Caki2 (cell line): Measurements from ENCODE around the gene MAN1A1. TPM values are rescaled to one million over a fixed set of nuclear protein-coding genes. Genes with fewer than 3 reads are reported as not detected.
"Not testable (repeated sequence)": the region's sequence is repeated elsewhere in the genome, so short reads cannot be mapped to it uniquely, and the experiment has no call there.

Experiments
- DNase-seq: peaks from one replicate; pipeline ENCODE4 v3.0.0-alpha.2; 2015; ENCODE audit warnings: low read depth
- in situ Hi-C: cut with HindIII; loops from 2 replicates; pipeline ENCODE4 v1.10.0; 2016; ENCODE audit warnings: low sequenced_read_pairs, low pct_unique_long_range_greater_than_20kb, mixed read lengths
- total RNA-seq: library from RNA; depleted of rRNA; stranded (reverse); fragments of >200 nt; shearing (Covaris generic); gene quantifications from 2 replicates; pipeline ENCODE4 v1.2.3, GENCODE V29; 2014; ENCODE audit warnings: low replicate concordance; rRNA removed

MAN1A1 gene
- 0.70 and 1.2 TPM in 2 replicates for total RNA-seq

GRCh38 chr6:119349361-119350201, at the start of gene MAN1A1:
Gene MAN1A1, minus strand, starts transcription at chr6:119349761. Its CDS starts 696 bp downstream, at chr6:119349065.
- peak; percentile 62 for DNase-seq
- in situ Hi-C loops = no loop called here

GRCh38 chr6:119395192-119395591, 45.6 kb upstream of the MAN1A1 start:
- no peak for DNase-seq
- in situ Hi-C loops = no loop called here

- in situ Hi-C loops = no loop called here
These were observed 40.8 kb upstream of the MAN1A1 start for GRCh38 chr6:119390247-119390793.

GRCh38 chr6:119385994-119386393, 36.4 kb upstream of the MAN1A1 start:
- in situ Hi-C loops = no loop called here
- DNase-seq = no peak

More at GRCh38 chr6:119390247-119390793, 40.8 kb upstream of the MAN1A1 start:
- DNase-seq = no peak

- in situ Hi-C loops = no loop called here
- no peak for DNase-seq
These were observed 34.9 kb upstream of the MAN1A1 start for GRCh38 chr6:119384444-119384843.

- in situ Hi-C loops = no loop called here
- DNase-seq = no peak
These were observed 30.2 kb upstream of the MAN1A1 start for GRCh38 chr6:119379809-119380208.

- in situ Hi-C loops = not testable (repeated sequence)
These were observed 27.5 kb upstream of the MAN1A1 start for GRCh38 chr6:119377043-119377442.

GRCh38 chr6:119370080-119370479, 20.5 kb upstream of the MAN1A1 start:
- DNase-seq = no peak
- in situ Hi-C loops = no loop called here

More at GRCh38 chr6:119377043-119377442, 27.5 kb upstream of the MAN1A1 start:
- DNase-seq = not testable (repeated sequence)

GRCh38 chr6:119368921-119369320, 19.4 kb upstream of the MAN1A1 start:
- in situ Hi-C loops = no loop called here
- DNase-seq = no peak

- no peak for DNase-seq
- in situ Hi-C loops = no loop called here
These were observed 11.6 kb upstream of the MAN1A1 start for GRCh38 chr6:119361209-119361608.

GRCh38 chr6:119360262-119360915, 10.8 kb upstream of the MAN1A1 start:
- in situ Hi-C loops = no loop called here
- DNase-seq = no peak

GRCh38 chr6:119355890-119356289, 6.3 kb upstream of the MAN1A1 start:
- in situ Hi-C loops = no loop called here
- DNase-seq = no peak

- DNase-seq = no peak
- in situ Hi-C loops = no loop called here
These were observed 5.6 kb upstream of the MAN1A1 start for GRCh38 chr6:119355157-119355556.

- in situ Hi-C loops = no loop called here
- no peak for DNase-seq
These were observed 4.1 kb upstream of the MAN1A1 start for GRCh38 chr6:119353696-119354095.

- in situ Hi-C loops = no loop called here
- DNase-seq = no peak
These were observed 2.4 kb upstream of the MAN1A1 start for GRCh38 chr6:119352001-119352400.

- in situ Hi-C loops = no loop called here
- DNase-seq = peak; percentile 3
These were observed 1.4 kb upstream of the MAN1A1 start for GRCh38 chr6:119350952-119351372.

- in situ Hi-C loops = no loop called here
- peak; percentile 31 for DNase-seq
These were observed 816 bp upstream of the MAN1A1 start for GRCh38 chr6:119350202-119350951.

GRCh38 chr6:119348748-119349360, 707 bp downstream of the MAN1A1 start:
- DNase-seq = peak; percentile 8
- in situ Hi-C loops = no loop called here
